Measurements from ENCODE around the gene SLC41A3. TPM values are rescaled to one million over a fixed set of nuclear protein-coding genes. Genes with fewer than 3 reads are reported as not detected.
"Not testable (repeated sequence)": the region's sequence is repeated elsewhere in the genome, so short reads cannot be mapped to it uniquely, and the experiment has no call there.

The SLC41A3 gene
- total and polyA plus RNA-seq, 12 donors = 40.8 to 140 (median 74.4) TPM

DNA sequence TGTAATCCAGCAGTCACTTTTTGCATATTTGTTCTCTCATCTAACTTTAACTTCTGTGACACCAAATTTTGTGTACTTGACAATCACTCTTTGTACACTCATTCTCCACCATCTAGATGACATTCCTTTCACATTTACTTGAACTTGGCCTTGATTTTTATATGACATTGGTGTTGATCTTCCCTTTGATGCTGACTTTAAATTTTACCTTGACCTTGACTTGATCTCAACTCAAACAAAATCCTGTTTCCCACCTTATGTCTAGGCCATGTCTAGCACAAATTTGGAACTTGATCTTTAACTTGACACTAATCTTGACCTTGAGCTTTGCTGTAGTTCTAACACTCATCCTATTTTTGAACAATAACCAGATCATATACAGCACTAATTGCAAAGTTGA, 81.7 kb downstream of the SLC41A3 start:
- Histone ChIP-seq H3K36me3 (replicated peaks in 1 of 2) (no peaks in the 10 kb centered on the region), H3K4me3 (no peak overlapping the region), H3K27ac (no peak overlapping the region), H3K4me1 (replicated peaks in 1 of 2) (no peaks in the 10 kb centered on the region), H3K9me3 (replicated peaks in 1 of 3) (no peaks in the 10 kb centered on the region), H3K27me3 (no peaks in the 10 kb centered on the region)
- no peak for DNase-seq
- TF ChIP-seq, protein P1, sequence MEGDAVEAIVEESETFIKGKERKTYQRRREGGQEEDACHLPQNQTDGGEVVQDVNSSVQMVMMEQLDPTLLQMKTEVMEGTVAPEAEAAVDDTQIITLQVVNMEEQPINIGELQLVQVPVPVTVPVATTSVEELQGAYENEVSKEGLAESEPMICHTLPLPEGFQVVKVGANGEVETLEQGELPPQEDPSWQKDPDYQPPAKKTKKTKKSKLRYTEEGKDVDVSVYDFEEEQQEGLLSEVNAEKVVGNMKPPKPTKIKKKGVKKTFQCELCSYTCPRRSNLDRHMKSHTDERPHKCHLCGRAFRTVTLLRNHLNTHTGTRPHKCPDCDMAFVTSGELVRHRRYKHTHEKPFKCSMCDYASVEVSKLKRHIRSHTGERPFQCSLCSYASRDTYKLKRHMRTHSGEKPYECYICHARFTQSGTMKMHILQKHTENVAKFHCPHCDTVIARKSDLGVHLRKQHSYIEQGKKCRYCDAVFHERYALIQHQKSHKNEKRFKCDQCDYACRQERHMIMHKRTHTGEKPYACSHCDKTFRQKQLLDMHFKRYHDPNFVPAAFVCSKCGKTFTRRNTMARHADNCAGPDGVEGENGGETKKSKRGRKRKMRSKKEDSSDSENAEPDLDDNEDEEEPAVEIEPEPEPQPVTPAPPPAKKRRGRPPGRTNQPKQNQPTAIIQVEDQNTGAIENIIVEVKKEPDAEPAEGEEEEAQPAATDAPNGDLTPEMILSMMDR (IDR thresholded peaks at IDR 0.05) = no peak
- no peak for TF ChIP-seq POLR2A (IDR thresholded peaks at IDR 0.05)
- intact Hi-C loops (cut with DNase I) = no loop called here

DNA sequence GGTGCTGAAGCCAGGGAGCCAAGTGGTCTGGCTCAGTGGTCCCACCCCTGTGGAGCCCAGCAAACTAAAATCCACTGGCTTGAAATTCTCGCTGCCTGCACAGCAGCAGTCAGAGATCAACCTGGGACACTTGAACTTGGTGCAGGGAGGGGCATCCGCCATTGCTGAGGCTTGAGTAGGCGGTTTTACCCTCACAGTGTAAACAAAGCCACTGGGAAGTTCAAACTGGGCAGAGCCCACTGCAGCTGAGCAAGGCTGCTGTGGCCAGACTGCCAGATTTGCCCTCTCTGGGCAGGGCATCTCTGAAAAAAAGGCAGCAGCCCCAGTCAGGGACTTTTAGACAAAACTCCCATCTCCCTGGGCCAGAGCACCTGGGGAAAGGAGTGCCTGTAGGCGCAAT, 87.2 kb downstream of the SLC41A3 start:
- H3K4me3 ChIP-seq; H3K27ac ChIP-seq; intact Hi-C loops (cut with DNase I); H3K36me3 ChIP-seq (replicated peaks in 1 of 2); H3K27me3 ChIP-seq; H3K9me3 ChIP-seq (replicated peaks in 1 of 3); H3K4me1 ChIP-seq (replicated peaks in 1 of 2); DNase-seq: not testable (repeated sequence)
- 94 to 99% (median 95%) methylated on average over 3 to 4 of the region's 4 CpGs for WGBS, 4 donors

DNA sequence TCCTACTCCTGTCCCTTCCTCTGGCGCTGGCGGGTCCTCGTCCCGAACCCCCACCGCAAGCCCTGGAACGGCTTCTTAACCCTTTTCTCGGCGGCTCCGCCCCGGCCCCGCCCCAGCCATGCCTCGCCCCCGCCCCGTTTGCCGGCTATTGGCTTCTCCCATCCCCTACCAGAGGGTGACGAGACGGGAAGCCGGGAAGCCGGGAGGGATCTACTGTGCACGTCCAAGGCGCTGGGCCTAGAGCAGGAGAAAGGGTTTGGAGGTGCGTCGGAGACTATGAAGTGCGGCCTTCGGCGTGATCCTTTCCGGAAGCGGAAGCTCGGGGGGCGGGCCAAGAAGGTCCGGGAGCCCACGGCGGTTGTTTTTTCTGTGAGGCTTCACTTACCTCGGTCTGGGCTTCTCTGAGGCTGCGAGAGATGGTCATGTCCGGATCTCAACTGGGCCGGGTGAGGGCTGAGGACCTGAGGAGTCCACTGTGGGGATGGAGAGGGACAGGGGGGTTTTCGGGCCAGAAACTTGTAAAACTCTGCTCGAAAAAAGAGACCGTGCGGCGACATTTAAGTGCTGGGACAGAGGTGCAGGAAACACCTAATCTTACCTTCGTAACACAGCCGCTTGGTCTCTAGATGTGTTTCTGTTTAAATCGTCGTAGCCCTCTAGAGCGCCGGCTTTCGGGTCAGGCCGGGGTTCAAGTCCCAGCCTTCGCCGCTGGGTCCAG, 93.5 kb downstream of the SLC41A3 start:
- intact Hi-C loops (cut with DNase I) = no loop called here
- Histone ChIP-seq H3K4me1 (replicated peaks in 1 of 2) (peaks cover 0 to 16% of the 10 kb centered on the region in 2 donors), H3K27ac (peak overlapping the region in 4 of 5 donors; percentile 52 to 85 (median 79)), H3K27me3 (no peaks in the 10 kb centered on the region), H3K4me3 (peak overlapping the region in 3 of 4 donors; percentile 45 to 73 (median 57)), H3K9me3 (replicated peaks in 1 of 3) (no peaks in the 10 kb centered on the region), H3K36me3 (replicated peaks in 1 of 2) (no peaks in the 10 kb centered on the region)
- WGBS, 4 donors = 2 to 40% (median 16%) methylated on average over 46 to 52 of the region's 52 CpGs
- peak; percentile 72 to 96 (median 94) for DNase-seq
- TF ChIP-seq, protein P1 (IDR thresholded peaks at IDR 0.05) = no peak
- TF ChIP-seq POLR2A (IDR thresholded peaks at IDR 0.05) = peak; percentile 36 to 77

DNA sequence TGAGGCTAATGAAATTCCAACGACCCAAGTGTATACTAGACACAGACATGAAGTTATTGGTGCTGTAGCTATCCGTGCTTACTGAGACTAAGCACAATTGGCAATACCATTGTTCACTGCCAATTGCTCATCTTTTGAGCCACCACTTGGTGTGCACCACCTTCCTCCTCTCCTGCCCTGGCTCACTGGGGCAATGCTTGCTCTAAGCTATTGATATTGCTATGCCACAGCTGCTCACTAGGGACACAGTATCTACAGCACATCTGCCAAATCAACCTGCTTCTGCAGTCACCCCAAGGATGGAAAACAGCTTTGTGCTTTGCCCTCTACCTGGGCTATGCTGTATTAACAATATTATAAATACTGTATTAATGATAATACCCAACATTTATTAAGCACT, 99.0 kb downstream of the SLC41A3 start:
- intact Hi-C loops (cut with DNase I); DNase-seq; H3K27me3 ChIP-seq; H3K9me3 ChIP-seq (replicated peaks in 1 of 3); H3K4me1 ChIP-seq (replicated peaks in 1 of 2); H3K36me3 ChIP-seq (replicated peaks in 1 of 2); H3K27ac ChIP-seq; H3K4me3 ChIP-seq: not testable (repeated sequence)
- 81 to 85% (median 82%) methylated on average over 2 of the region's 2 CpGs for WGBS, 4 donors

DNA sequence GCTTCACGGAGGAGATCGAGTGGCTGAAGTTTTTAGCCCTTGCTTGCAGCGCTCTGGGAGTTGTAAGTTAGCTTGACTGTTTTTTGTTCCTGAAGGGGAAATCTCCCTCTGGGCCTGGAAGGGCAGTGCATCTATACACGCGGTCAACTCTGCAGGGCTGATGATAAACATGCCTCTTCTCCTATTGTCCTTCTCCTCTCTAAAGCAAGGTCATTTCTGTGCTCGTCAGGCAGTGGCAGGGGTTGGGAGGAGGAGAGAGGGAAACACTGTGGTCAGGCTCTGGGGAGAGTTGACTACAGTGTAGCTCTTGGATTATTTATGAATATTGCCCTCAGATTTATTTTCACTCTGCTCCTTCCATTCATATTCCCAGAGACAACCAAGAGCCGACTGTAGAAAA, 106.8 kb downstream of the SLC41A3 start:
- not testable (repeated sequence) for H3K27ac ChIP-seq; H3K9me3 ChIP-seq (replicated peaks in 1 of 3); H3K4me1 ChIP-seq (replicated peaks in 1 of 2); H3K27me3 ChIP-seq; H3K36me3 ChIP-seq (replicated peaks in 1 of 2); DNase-seq; H3K4me3 ChIP-seq
- 19 to 29% (median 28%) methylated on average over 2 to 4 of the region's 7 CpGs for WGBS, 4 donors
- intact Hi-C loops (cut with DNase I) = loop anchor here in 1 of 2 donors (10.0 kb wide), 1 partner anchor 238 kb away; no protein-coding TSS in a partner anchor

DNA sequence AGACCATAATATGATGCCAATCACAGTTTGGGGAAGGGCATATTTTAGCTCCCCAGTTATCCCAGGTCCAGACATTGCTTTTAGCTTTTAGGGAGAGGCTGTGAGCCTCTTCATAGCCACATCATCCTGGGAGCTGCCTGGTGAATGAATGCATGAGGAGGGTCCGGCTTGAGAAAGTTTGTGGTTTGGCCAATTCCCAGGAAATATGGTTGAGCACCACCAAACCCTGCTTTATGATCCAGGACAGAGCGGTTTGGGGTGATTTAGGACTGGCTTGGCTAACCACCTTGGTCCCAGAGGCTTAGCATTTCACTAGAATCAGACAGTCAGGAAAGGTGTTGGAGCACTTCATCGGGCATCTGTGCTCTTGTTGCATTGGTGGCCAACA, 107.9 kb downstream of the SLC41A3 start:
- intact Hi-C loops (cut with DNase I) = loop anchor here in 1 of 2 donors (10.0 kb wide), 1 partner anchor 239 kb away; no protein-coding TSS in a partner anchor
- H3K27ac ChIP-seq, H3K4me3 ChIP-seq: not testable (repeated sequence)

DNA sequence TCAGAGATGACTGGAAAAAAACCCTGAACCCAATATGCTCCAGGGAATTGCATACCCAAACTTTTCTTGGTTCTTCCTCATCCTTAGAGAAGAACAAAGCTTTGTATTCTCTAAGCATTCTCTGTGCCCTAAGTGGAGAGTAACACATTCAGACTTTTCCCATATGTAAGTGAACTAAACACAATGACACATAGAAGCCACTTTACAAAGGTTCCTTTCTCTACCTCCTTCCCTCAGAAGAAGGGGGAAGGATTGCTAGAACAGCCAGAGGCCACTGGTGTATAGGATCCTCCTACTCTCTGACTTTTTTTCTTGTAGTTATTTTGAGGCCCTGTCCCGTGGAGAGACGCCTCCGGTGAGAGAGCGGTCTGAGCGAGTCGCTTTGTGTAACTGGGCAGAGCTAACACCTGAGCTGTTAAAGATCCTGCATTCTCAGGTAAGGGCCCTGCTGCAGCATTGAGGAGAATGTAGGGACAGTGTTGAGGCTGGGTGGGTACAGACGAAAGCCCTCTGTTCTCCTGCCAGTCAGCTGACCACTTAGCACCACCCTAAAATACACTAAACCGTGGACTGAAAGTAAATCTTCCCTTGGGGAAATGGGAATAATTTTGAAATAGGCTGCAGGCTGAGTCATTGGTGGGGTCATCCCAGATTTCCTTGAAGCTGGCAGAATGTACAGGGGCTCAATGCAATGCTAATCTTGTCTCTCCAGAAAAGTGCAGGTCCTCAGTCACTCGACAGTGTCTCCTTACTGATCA, 108.5 kb downstream of the SLC41A3 start:
- H3K27ac ChIP-seq; DNase-seq; H3K36me3 ChIP-seq (replicated peaks in 1 of 2); H3K4me1 ChIP-seq (replicated peaks in 1 of 2); H3K9me3 ChIP-seq (replicated peaks in 1 of 3); H3K4me3 ChIP-seq; H3K27me3 ChIP-seq: not testable (repeated sequence)
- WGBS, 4 donors = 81 to 95% (median 85%) methylated on average over 9 of the region's 9 CpGs
- intact Hi-C loops (cut with DNase I) = loop anchor here in 1 of 2 donors (10.0 kb wide), 1 partner anchor 239 kb away; no protein-coding TSS in a partner anchor

More for the DNA sequence above, 107.9 kb downstream of the SLC41A3 start:
- not testable (repeated sequence) for H3K9me3 ChIP-seq (replicated peaks in 1 of 3); DNase-seq; H3K27me3 ChIP-seq; H3K4me1 ChIP-seq (replicated peaks in 1 of 2); H3K36me3 ChIP-seq (replicated peaks in 1 of 2)
- WGBS, 4 donors = 96 to 100% (median 98%) methylated on average over 2 to 3 of the region's 3 CpGs

Data from adrenal gland (tissue), 12 donors.